CD4-positive, alpha-beta T cell treated with Interleukin-12 subunit alpha and Interleukin-12 subunit beta, for 1 hour (primary cell): ENCODE results near the gene PAX5.

Experiments used
- DNase-seq: peaks from one replicate; pipeline ENCODE4 v3.0.0-alpha.2; 2020

Gene PAX5

GRCh38 chr9:36950389-36950788 lies 83.7 kb downstream of the PAX5 start:
- no peak for DNase-seq

DNA sequence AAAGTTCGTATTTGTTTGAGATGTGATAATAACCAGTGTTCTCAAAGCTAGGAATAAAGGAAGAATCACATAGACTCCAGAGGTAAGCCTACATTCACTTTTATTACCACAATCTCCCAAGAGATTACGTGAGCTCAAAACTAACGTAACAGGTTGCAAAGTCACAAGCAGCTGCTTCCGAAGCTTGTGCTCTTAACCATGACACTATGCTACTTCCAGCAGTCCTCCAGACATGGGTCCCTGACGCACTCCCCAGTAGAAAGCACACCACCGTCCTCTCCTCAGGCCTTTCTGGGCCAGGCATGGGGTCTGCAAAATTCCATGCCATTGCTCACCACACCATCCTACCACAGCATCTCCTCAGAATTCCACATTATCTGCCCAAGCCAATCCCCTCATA lies 84.6 kb downstream of the PAX5 start:
- no peak for DNase-seq

GRCh38 chr9:36948051-36948450 lies 86.0 kb downstream of the PAX5 start:
- DNase-seq, result no peak

DNA sequence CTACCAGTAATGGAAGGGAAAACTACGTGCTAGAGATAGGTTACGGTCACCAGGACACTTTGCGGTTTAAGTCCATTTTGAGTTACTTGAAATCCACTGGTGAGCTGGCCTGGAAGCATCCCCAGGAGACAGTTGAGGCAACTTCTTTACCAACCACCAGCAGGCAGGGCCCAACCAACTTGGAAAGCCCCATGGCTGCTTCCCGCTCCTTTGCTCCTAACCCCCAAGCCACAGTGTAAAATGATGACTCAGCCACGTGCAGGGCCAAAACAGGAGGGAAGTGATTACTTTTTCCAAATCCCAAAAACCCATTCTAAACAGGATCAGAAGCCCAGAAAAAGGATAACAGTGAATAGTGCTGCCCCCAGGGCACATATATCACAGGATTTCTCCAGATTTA lies 87.4 kb downstream of the PAX5 start:
- DNase-seq, result no peak

GRCh38 chr9:36945999-36946398 lies 88.1 kb downstream of the PAX5 start:
- DNase-seq, result no peak

DNA sequence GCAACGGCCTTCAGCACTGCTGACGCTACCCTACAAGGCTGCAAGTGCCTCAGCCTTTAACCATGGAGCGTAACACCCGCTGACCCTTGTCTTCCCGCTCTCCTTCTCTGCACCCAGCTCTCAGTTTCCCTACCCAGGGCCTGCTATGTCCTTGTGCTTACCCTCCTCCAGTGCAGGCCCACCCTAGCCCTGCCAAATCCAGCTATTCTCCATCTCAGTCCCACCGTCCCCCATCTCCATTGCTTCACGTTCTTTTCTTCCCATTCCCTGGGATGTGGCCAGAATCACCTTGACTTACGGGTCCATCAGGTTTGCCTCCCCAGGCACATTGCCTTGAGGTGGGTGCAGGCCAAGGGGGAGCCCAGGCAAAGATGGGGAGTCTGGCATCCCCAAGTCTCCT lies 91.2 kb downstream of the PAX5 start:
- no peak for DNase-seq

GRCh38 chr9:36941441-36941840 lies 92.6 kb downstream of the PAX5 start:
- DNase-seq, result no peak

DNA sequence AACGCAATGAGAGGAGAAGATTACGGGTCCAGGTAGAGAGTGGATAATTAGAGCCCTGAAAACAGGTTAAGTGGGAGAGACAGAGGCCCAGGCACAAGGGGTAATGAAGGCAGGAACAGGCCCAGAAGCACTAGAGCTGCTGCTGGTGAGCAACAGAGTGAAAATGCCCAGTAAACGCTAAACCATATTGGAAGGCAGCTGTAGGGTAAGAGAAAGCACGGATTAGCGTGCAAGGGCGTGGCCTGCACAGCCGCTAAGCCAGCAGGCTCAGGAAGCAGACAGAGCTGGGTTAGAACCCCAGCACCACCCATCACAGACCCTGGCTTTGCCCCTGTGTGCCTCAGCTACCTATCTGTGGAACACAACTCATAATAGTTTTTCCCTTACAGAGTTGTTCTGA lies 93.2 kb downstream of the PAX5 start:
- no peak for DNase-seq

- no peak for DNase-seq
These were observed 93.6 kb downstream of the PAX5 start for GRCh38 chr9:36940500-36940853.

DNA sequence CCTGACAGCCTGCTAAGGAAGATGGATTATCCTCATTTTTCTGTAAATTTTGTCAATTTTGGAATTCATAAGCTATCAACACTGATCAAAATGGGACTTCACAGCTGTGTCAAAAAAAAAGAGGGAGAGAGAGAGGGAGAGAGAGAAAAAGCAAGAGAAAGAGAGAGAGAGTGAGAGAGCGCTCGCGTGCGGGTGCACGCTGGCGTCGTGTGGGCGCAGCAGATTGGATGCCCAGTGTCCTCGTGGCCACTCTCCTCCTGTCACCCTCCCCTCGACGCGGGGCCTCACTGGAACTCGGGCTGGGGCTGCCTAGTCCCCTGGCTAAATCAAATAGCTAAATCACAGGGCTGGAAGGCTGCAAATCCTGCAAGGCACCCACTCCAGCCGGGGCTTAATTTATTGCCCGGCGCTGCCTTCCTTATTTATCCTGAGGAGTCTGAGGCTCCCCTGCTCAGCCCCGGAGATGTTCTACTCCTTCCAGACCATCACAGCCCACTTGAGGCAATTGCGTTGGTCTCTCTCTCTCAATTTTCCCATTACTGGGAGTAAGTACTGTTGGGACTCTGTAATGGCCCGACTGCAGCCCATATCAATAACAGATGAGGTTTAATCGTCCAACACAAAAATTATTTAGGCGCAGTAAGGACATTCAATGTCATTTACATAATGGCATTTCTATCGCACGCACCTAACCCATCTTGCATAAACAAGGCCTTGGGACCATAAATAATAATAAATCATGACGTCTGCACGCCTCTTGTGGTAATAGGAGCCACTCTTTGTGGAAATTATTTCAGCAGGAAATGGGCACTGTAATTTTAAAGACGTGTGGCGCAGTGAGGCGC lies 94.2 kb downstream of the PAX5 start:
- DNase-seq, result no peak

- no peak for DNase-seq
These were observed 94.9 kb downstream of the PAX5 start for GRCh38 chr9:36939214-36939613.

DNA sequence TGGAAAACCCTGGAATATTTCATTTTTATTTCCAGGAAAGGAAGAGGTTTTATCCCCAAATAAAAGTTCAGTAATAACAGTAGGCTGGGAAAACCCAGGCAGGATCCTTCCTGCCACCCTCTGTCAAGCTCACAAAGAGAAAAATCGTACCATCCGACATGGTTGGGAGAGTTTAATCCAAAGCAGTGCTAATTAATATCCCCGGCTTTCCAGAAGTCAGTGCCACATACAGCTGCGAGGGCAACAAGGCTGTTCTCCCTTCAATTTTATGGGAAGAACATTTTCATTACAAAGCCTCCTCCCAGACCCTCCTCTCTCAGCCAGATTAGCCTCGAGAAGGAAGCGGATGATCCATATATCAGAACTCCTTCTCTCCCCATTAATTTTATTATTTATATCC lies 95.5 kb downstream of the PAX5 start:
- DNase-seq, result no peak

DNA sequence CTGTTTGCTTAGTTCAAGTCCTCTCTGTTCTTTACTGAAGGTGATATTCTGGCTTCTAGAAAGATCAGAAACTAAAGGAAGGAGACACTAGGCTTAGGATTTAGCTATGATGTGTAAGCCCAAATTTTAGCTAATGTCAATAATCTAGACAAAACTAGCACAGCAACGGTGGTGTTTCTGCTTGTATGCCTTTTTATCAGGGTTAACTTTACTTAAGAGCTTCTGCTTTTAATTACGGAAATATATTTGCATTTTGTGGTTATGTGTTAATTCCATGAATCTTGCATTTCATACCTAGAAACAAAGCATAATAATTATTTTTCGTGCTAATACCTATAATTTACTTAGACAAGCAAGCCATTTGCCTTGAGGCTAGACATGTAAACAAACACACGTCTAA lies 96.1 kb downstream of the PAX5 start:
- DNase-seq, result no peak

- no peak for DNase-seq
These were observed 96.7 kb downstream of the PAX5 start for GRCh38 chr9:36937346-36937745.

DNA sequence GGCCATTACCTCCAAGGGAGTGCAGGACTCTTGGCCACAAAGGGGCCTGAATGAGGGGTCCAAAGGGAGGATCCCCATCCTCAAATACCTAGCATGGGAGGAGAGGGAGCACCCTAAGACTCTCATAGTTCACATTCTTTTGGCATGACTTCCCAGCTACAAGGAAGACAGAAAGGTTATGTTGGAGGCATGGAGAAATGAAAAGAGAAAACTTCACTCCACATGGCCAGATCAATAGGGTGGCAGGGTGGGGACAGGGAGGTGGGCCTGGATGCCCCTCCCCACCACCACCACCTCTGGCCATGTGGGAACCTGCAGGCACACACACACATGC lies 97.6 kb downstream of the PAX5 start:
- DNase-seq, result no peak

DNA sequence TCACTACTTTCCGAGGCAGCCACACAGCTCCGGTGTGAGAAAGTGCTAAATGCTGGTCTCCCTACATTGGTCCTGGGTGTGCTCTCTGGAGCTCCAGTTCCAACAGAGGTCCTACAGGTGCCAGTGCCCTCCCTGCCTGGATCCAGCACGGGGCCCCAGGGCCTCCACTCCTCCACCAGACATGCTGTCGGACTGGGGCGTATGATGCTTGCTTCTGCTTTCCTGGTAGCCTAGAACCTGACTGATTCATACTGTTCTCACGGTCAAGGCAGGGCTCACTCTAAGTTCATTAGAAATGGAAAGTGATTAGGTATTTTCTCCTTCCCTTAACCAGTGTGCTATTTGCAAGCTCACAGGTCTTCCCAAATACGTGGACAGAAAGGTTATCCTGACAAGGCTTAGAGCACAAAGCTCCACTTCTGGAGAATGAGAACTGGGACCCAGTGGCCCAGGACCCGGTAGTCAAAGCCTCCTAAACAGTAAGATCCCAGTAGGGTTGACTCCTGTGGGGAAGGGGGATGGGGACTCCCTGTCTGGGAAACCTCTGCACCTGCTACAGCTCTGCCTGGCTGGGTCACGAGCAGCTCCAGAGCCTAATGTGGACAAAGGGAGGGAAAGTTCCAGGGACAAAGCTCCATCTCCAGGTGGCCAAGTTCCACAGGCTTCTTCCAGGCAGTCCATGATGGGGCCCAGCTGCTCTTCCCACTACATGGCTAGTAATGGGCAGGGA lies 98.1 kb downstream of the PAX5 start:
- DNase-seq, result no peak

- DNase-seq, result no peak
These were observed 98.7 kb downstream of the PAX5 start for GRCh38 chr9:36935332-36935731.

- DNase-seq, result no peak
These were observed 99.5 kb downstream of the PAX5 start for GRCh38 chr9:36934478-36935065.

DNA sequence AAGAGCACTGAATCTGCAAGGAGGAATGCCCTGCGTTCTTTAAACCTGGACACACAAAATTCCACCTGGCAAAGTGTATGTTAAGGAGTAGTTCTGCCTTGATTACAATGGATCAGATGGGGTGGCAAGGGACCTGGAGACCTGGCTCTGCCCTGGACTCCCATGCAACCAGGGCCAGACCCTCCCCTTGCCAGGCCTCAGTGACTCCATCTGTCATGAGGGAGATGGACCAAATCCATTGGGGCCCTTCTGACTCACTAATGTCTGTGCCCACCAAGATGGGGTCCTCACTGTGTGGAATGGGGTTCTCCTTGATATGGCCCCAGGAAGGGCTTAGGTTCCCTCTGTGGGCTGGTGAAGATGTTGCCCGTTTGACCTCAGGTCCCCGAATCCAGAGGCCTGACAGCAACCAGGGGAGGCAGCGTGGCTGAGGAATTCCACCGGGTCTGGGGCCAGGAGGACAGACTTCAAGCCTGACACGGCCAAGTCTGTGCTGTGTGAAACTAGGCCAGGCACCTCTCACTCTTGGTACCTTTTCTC lies 100.3 kb downstream of the PAX5 start:
- DNase-seq, result no peak

DNA sequence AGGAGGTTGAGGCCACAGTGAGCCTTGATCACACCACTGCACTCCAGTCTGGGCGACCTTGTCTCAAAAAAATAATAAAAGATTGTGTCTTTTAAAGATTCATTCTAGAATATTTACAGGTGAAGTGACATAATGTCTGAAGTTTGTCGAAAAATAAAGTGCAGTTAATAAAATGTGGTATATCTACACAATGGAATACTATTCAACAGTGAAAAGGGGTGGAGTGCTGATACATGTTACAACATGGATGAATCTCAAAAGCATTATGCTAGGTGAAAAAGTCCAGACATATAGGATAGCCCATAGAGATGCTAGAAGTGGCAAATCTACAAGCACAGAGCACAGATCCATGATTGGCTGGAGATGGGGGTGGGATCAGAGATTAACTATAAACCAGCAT lies 101.9 kb downstream of the PAX5 start:
- no peak for DNase-seq

GRCh38 chr9:36930941-36931340 lies 103.1 kb downstream of the PAX5 start:
- no peak for DNase-seq

DNA sequence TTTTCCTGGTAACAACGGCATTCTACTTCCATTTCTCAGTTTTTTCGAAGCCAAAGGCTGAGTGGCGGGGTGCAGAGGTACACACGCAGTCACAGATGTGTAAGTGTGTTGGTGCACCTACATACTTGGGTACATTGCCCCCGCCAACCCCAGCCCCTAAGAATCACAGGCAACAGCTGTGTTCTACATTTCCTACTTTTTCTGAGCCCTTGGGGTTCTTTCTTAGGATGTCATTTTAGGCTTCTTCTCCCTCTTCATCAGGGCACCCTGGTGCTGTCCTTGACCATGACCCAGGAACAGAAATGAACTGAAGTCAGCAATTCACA lies 104.8 kb downstream of the PAX5 start:
- DNase-seq, result no peak

DNA sequence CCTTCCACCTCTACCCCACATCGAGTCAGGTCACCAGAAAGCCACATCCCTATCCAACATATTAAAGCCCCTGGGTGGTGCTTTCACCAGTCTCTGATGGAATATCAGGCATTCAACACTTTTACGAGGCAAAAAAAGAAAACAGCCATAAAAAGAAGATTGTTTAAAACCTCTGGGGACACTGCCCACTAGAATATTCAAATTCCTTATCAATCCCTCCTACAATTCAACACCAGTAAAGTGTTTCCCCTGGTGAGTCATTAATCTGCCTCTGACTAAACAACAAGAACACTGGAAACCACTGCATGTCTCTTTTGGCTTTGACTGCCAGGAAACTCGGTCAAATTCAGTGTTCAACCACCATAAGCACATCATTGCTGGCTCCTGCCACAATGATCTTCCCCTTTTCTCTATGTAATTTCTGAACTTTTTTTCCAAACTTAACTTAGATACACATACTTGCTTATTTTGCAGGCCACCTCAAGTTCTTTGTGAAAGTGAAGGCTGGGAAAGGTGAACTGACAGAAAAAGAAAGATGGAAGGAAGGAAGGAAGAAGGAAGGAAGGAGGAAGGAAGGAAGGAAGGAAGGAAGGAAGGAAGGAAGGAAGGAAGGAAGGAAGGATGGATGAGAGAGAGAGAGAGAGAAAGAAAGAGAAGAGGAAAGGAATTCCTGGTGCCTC lies 105.3 kb downstream of the PAX5 start:
- no peak for DNase-seq

- DNase-seq, result no peak
These were observed 105.9 kb downstream of the PAX5 start for GRCh38 chr9:36928210-36928609.
